ENCODE data around the gene MOBP.
"Not testable (repeated sequence)": the region's sequence is repeated elsewhere in the genome, so short reads cannot be mapped to it uniquely, and the experiment has no call there.

MOBP gene

GRCh38 chr3:39446444-39446843, 21.0 kb upstream of the MOBP start:
- Histone ChIP-seq H3K27ac (no peak overlapping the region), H3K4me1 (ENCODE audit: control insufficient read depth in 1 of 2, insufficient read depth in 1 of 2, low read depth in 1 of 2, low read length in 1 of 2) (no peaks in the 10 kb centered on the region), H3K36me3 (no peaks in the 10 kb centered on the region), H3K4me3 (ENCODE audit: low read depth in 1 of 2, low read length in 1 of 2) (no peak overlapping the region), H3K27me3 (no peaks in the 10 kb centered on the region), H3K9me3 (no peaks in the 10 kb centered on the region)
- TF ChIP-seq CTCF (IDR thresholded peaks at IDR 0.05): no peak

- Histone ChIP-seq H3K4me3 (ENCODE audit: low read depth in 1 of 2, low read length in 1 of 2) (no peak overlapping the region), H3K27me3 (no peaks in the 10 kb centered on the region), H3K27ac (no peak overlapping the region), H3K9me3 (no peaks in the 10 kb centered on the region), H3K4me1 (ENCODE audit: control insufficient read depth in 1 of 2, insufficient read depth in 1 of 2, low read depth in 1 of 2, low read length in 1 of 2) (no peaks in the 10 kb centered on the region), H3K36me3 (no peaks in the 10 kb centered on the region)
- peak; percentile 72 for TF ChIP-seq CTCF (IDR thresholded peaks at IDR 0.05)
Measured at GRCh38 chr3:39447637-39448483, 19.6 kb upstream of the MOBP start.

- Histone ChIP-seq H3K27ac (no peak overlapping the region), H3K4me1 (ENCODE audit: control insufficient read depth in 1 of 2, insufficient read depth in 1 of 2, low read depth in 1 of 2, low read length in 1 of 2) (no peaks in the 10 kb centered on the region), H3K9me3 (no peaks in the 10 kb centered on the region), H3K4me3 (ENCODE audit: low read depth in 1 of 2, low read length in 1 of 2) (no peak overlapping the region), H3K36me3 (no peaks in the 10 kb centered on the region), H3K27me3 (no peaks in the 10 kb centered on the region)
- TF ChIP-seq CTCF (IDR thresholded peaks at IDR 0.05): no peak
Measured at GRCh38 chr3:39448506-39449233, 18.8 kb upstream of the MOBP start.

GRCh38 chr3:39449796-39450195, 17.7 kb upstream of the MOBP start:
- no peak for TF ChIP-seq CTCF (IDR thresholded peaks at IDR 0.05)
- H3K9me3 ChIP-seq: no peaks in the 10 kb centered on the region
- H3K27ac ChIP-seq: no peak overlapping the region
- no peak overlapping the region for H3K4me3 ChIP-seq (ENCODE audit: low read depth in 1 of 2, low read length in 1 of 2)
- no peaks in the 10 kb centered on the region for H3K27me3 ChIP-seq
- no peaks in the 10 kb centered on the region for H3K4me1 ChIP-seq (ENCODE audit: control insufficient read depth in 1 of 2, insufficient read depth in 1 of 2, low read depth in 1 of 2, low read length in 1 of 2)
- H3K36me3 ChIP-seq: no peaks in the 10 kb centered on the region

GRCh38 chr3:39453134-39453533, 14.3 kb upstream of the MOBP start:
- H3K27ac ChIP-seq: no peak overlapping the region
- H3K4me1 ChIP-seq (ENCODE audit: control insufficient read depth in 1 of 2, insufficient read depth in 1 of 2, low read depth in 1 of 2, low read length in 1 of 2): no peaks in the 10 kb centered on the region
- TF ChIP-seq CTCF (IDR thresholded peaks at IDR 0.05): no peak
- no peaks in the 10 kb centered on the region for H3K36me3 ChIP-seq
- no peaks in the 10 kb centered on the region for H3K9me3 ChIP-seq
- H3K27me3 ChIP-seq: no peaks in the 10 kb centered on the region
- H3K4me3 ChIP-seq (ENCODE audit: low read depth in 1 of 2, low read length in 1 of 2): no peak overlapping the region

GRCh38 chr3:39453872-39454271, 13.6 kb upstream of the MOBP start:
- not testable (repeated sequence) for H3K4me3 ChIP-seq (ENCODE audit: low read depth in 1 of 2, low read length in 1 of 2); H3K9me3 ChIP-seq; H3K27me3 ChIP-seq; H3K36me3 ChIP-seq; H3K27ac ChIP-seq; H3K4me1 ChIP-seq (ENCODE audit: control insufficient read depth in 1 of 2, insufficient read depth in 1 of 2, low read depth in 1 of 2, low read length in 1 of 2)

All from neutrophil (primary cell).